Mesenchymal stem cell (in vitro differentiated cells and primary cell): ENCODE data around the gene ZNF846.

Experiments
- DNase-seq: peaks from one replicate; pipeline ENCODE4 v3.0.0-alpha.2; 2013
- H2AFZ ChIP-seq: one replicate; pipeline ENCODE4 v1.6.1; 2013; ENCODE audit warnings: low read depth, mild to moderate bottlenecking, control low read depth, inconsistent platforms, low read length, moderate library complexity
- H2AK5ac ChIP-seq: 2 replicates; pipeline ENCODE4 v1.6.1; 2013; ENCODE audit warnings: low read length, moderate library complexity, mild to moderate bottlenecking, inconsistent platforms; ENCODE audit not compliant: severe bottlenecking
- H2BK120ac ChIP-seq: one replicate; pipeline ENCODE4 v1.6.1; 2013; ENCODE audit warnings: low read depth, mild to moderate bottlenecking, inconsistent platforms, low read length, moderate library complexity
- H2BK12ac ChIP-seq, 2 experiments: one replicate each; pipeline ENCODE4 v1.6.1; 2013; ENCODE audit warnings: inconsistent platforms in 2 of 2, low read length in 2 of 2, mild to moderate bottlenecking in 2 of 2, moderate library complexity in 2 of 2, control low read depth in 1 of 2
- H2BK15ac ChIP-seq: one replicate; pipeline ENCODE4 v1.6.1; 2013; ENCODE audit warnings: mild to moderate bottlenecking, low read depth, inconsistent platforms; ENCODE audit not compliant: poor library complexity, severe bottlenecking
- H2BK5ac ChIP-seq: 2 replicates; pipeline ENCODE4 v1.6.1; 2013; ENCODE audit warnings: low read depth, mild to moderate bottlenecking, low read length, control low read depth, inconsistent platforms; ENCODE audit not compliant: poor library complexity, severe bottlenecking
- H3K14ac ChIP-seq, 2 experiments: one replicate each; pipeline ENCODE4 v1.6.1; 2013; ENCODE audit warnings: inconsistent platforms in 2 of 2, low read length in 2 of 2, control low read depth in 1 of 2, mild to moderate bottlenecking in 1 of 2, moderate library complexity in 1 of 2
- H3K18ac ChIP-seq, 2 experiments: one replicate each; pipeline ENCODE4 v1.6.1; 2013; ENCODE audit warnings: inconsistent platforms in 2 of 2, low read length in 2 of 2, control low read depth in 1 of 2, low read depth in 1 of 2, mild to moderate bottlenecking in 1 of 2
- H3K23ac ChIP-seq, 2 experiments: one replicate each; pipeline ENCODE4 v1.6.1; 2013; ENCODE audit warnings: inconsistent platforms in 2 of 2, low read length in 2 of 2, mild to moderate bottlenecking in 2 of 2, moderate library complexity in 2 of 2, control low read depth in 1 of 2
- H3K27ac ChIP-seq: 2 replicates; pipeline ENCODE4 v1.5.1; 2013; ENCODE audit warnings: mild to moderate bottlenecking, moderate library complexity, low read length, control low read depth, inconsistent platforms; ENCODE audit not compliant: poor library complexity, severe bottlenecking
- H3K27me3 ChIP-seq, 2 experiments: 2 replicates each; pipeline versions ENCODE4 v1.6.1 to v1.7.0; 2013; ENCODE audit warnings: low read length in 2 of 2, mild to moderate bottlenecking in 2 of 2, moderate library complexity in 2 of 2, control low read depth in 1 of 2, inconsistent platforms in 1 of 2; ENCODE audit not compliant: control insufficient read depth in 1 of 2, insufficient read depth in 1 of 2
- H3K36me3 ChIP-seq, 2 experiments: 2 replicates each; pipeline versions ENCODE4 v1.6.1 to v1.7.0; 2013; ENCODE audit warnings: low read length in 2 of 2, control low read depth in 1 of 2, inconsistent platforms in 1 of 2, low read depth in 1 of 2, mild to moderate bottlenecking in 1 of 2; ENCODE audit not compliant: insufficient read depth in 2 of 2, control insufficient read depth in 1 of 2
- H3K4ac ChIP-seq, 2 experiments: one replicate each; pipeline ENCODE4 v1.6.1; 2013; ENCODE audit warnings: inconsistent platforms in 2 of 2, low read length in 2 of 2, mild to moderate bottlenecking in 2 of 2, moderate library complexity in 2 of 2, control low read depth in 1 of 2, low read depth in 1 of 2
- H3K4me1 ChIP-seq: 2 replicates; pipeline ENCODE4 v1.6.1; 2013; ENCODE audit warnings: low read depth, low read length, control low read depth; ENCODE audit not compliant: control insufficient read depth, insufficient read depth
- H3K4me2 ChIP-seq: 2 replicates; pipeline ENCODE4 v1.6.1; 2013; ENCODE audit warnings: low read length, mild to moderate bottlenecking, inconsistent platforms; ENCODE audit not compliant: poor library complexity, severe bottlenecking
- H3K4me3 ChIP-seq, 2 experiments: 2 replicates each; pipeline versions ENCODE4 v1.5.1 to v1.7.0; 2013; ENCODE audit warnings: low read length in 2 of 2, mild to moderate bottlenecking in 2 of 2, control low read depth in 1 of 2, low read depth in 1 of 2; ENCODE audit not compliant: insufficient read depth in 1 of 2
- H3K79me1 ChIP-seq: replicated peaks from 2 replicates; pipeline ENCODE4 v1.6.1; 2013; ENCODE audit warnings: mild to moderate bottlenecking, control low read depth, low read length, inconsistent platforms; ENCODE audit not compliant: poor library complexity, severe bottlenecking
- H3K9ac ChIP-seq: 2 replicates; pipeline ENCODE4 v1.7.0; 2013; ENCODE audit warnings: mild to moderate bottlenecking, low read length, moderate library complexity
- H3K9me3 ChIP-seq: 2 replicates; pipeline ENCODE4 v1.7.0; 2013; ENCODE audit warnings: mild to moderate bottlenecking, low read length; ENCODE audit not compliant: control insufficient read depth
- H4K8ac ChIP-seq: one replicate; pipeline ENCODE4 v1.6.1; 2013; ENCODE audit warnings: inconsistent platforms, mild to moderate bottlenecking, low read length, moderate library complexity
- H4K91ac ChIP-seq: one replicate; pipeline ENCODE4 v1.6.1; 2013; ENCODE audit warnings: mild to moderate bottlenecking, low read length, inconsistent platforms
- WGBS: methylation state at CpG from one replicate; pipeline ENCODE4 v1.1.7; 2013; ENCODE audit warnings: mixed read lengths; 5-methylcytosine and 5-hydroxymethylcytosine counted together

Gene ZNF846

GRCh38 chr19:9705836-9706235 lies 62.7 kb downstream of the ZNF846 start:
- H3K4me1 ChIP-seq = no peaks in the 10 kb centered on the region
- H4K8ac ChIP-seq = no peak overlapping the region
- H3K9ac ChIP-seq = no peak overlapping the region
- no peak overlapping the region for H3K4me2 ChIP-seq
- no peak overlapping the region for H3K4ac ChIP-seq
- H2AFZ ChIP-seq = no peak overlapping the region
- no peaks in the 10 kb centered on the region for H3K79me1 ChIP-seq
- WGBS = 60% methylated on average over 4 of the region's 6 CpGs
- no peak overlapping the region for H2BK12ac ChIP-seq
- H3K14ac ChIP-seq = no peak overlapping the region
- H3K18ac ChIP-seq = no peak overlapping the region
- no peak overlapping the region for H2BK15ac ChIP-seq
- no peak for DNase-seq
- H2AK5ac ChIP-seq = no peak overlapping the region
- no peak overlapping the region for H4K91ac ChIP-seq
- no peaks in the 10 kb centered on the region for H3K27me3 ChIP-seq
- H2BK120ac ChIP-seq = no peak overlapping the region
- H3K4me3 ChIP-seq = no peak overlapping the region
- H2BK5ac ChIP-seq = no peak overlapping the region
- no peaks in the 10 kb centered on the region for H3K36me3 ChIP-seq
- H3K9me3 ChIP-seq = peaks cover 27% of the 10 kb centered on the region
- no peak overlapping the region for H3K27ac ChIP-seq
- no peak overlapping the region for H3K23ac ChIP-seq

GRCh38 chr19:9702186-9702585 lies 66.4 kb downstream of the ZNF846 start:
- Histone ChIP-seq H3K27ac (no peak overlapping the region), H4K8ac (no peak overlapping the region), H2BK120ac (no peak overlapping the region), H3K9me3 (peaks cover 6% of the 10 kb centered on the region), H2BK12ac (no peak overlapping the region), H2BK15ac (no peak overlapping the region), H3K18ac (no peak overlapping the region), H2AK5ac (no peak overlapping the region), H3K79me1 (no peaks in the 10 kb centered on the region), H3K4ac (no peak overlapping the region), H2AFZ (no peak overlapping the region), H3K36me3 (no peaks in the 10 kb centered on the region), H4K91ac (no peak overlapping the region), H3K14ac (no peak overlapping the region), H3K27me3 (no peaks in the 10 kb centered on the region), H2BK5ac (no peak overlapping the region), H3K4me3 (no peak overlapping the region), H3K23ac (no peak overlapping the region), H3K4me2 (no peak overlapping the region), H3K9ac (no peak overlapping the region), H3K4me1 (no peaks in the 10 kb centered on the region)
- no peak for DNase-seq
- 77% methylated on average over 6 of the region's 6 CpGs for WGBS
